K562 (cell line): ENCODE measurements around the gene NECAB3. TPM values are rescaled to one million over a fixed set of nuclear protein-coding genes. Genes with fewer than 3 reads are reported as not detected.

Source experiments
- BDP1 ChIP-seq: IDR thresholded peaks from 3 replicates; pipeline ENCODE4 v1.6.1; 2011; ENCODE audit not compliant: insufficient read length, insufficient read depth
- CAMTA2 ChIP-seq: fragments of 250-450 bp; sonication (Bioruptor Pico); conservative IDR thresholded peaks from 2 replicates; pipeline ENCODE4 v1.5.1; 2022
- CEBPB ChIP-seq: fragments of 450-650 bp; IDR thresholded peaks from 2 replicates; pipeline ENCODE4 v1.6.1; 2016; ENCODE audit warnings: missing genetic modification characterization, missing compliant biosample characterization
- DMBX1 ChIP-seq: fragments of 250-450 bp; sonication (Bioruptor Pico); IDR thresholded peaks from 2 replicates; pipeline ENCODE4 v1.8.0; 2022; ENCODE audit warnings: inconsistent platforms, mild to moderate bottlenecking, moderate library complexity, borderline replicate concordance
- FOXO4 ChIP-seq: fragments of 450-650 bp; formaldehyde crosslinking; IDR thresholded peaks from 2 replicates; pipeline ENCODE4 v1.4.0; 2020; ENCODE audit warnings: mild to moderate bottlenecking, moderate library complexity
- GABPB2 ChIP-seq: fragments of 250-450 bp; sonication (Bioruptor Pico); conservative IDR thresholded peaks from 2 replicates; pipeline ENCODE4 v1.5.1; 2021; ENCODE audit warnings: mild to moderate bottlenecking
- GTF2F1 ChIP-seq: IDR thresholded peaks from 2 replicates; pipeline ENCODE4 v1.6.1; 2011; ENCODE audit warnings: low read depth, low read length, improper control_type of control experiment
- HCFC1 ChIP-seq: IDR thresholded peaks from 2 replicates; pipeline ENCODE4 v1.6.1; 2012; ENCODE audit warnings: low read depth, low read length, improper control_type of control experiment
- HMGXB4 ChIP-seq: sonication (generic); formaldehyde crosslinking; IDR thresholded peaks from 2 replicates; pipeline ENCODE4 v1.8.1; 2023; ENCODE audit warnings: mild to moderate bottlenecking, missing genetic modification reagents
- IRF2 ChIP-seq: sonication (generic); formaldehyde crosslinking; IDR thresholded peaks from 2 replicates; pipeline ENCODE4 v1.8.1; 2022; ENCODE audit warnings: mild to moderate bottlenecking, missing genetic modification reagents
- KAT7 ChIP-seq: sonication (generic); formaldehyde crosslinking; IDR thresholded peaks from 2 replicates; pipeline ENCODE4 v1.8.0; 2022; ENCODE audit warnings: missing genetic modification reagents, mild to moderate bottlenecking, borderline replicate concordance
- KDM1A ChIP-seq, 2 experiments: fragments of 450-650 bp; IDR thresholded peaks; 2 replicates each; pipeline ENCODE4 v1.6.1; 2016; ENCODE audit warnings: mild to moderate bottlenecking in 2 of 2
- NCOA6 ChIP-seq: fragments of 450-650 bp; IDR thresholded peaks from 2 replicates; pipeline ENCODE4 v1.6.1; 2017; ENCODE audit warnings: mild to moderate bottlenecking
- NELFE ChIP-seq: IDR thresholded peaks from 2 replicates; pipeline ENCODE4 v1.6.1; 2011; ENCODE audit warnings: mild to moderate bottlenecking; ENCODE audit not compliant: insufficient read depth, insufficient read length
- PPARD ChIP-seq: fragments of 250-450 bp; sonication (Bioruptor Pico); IDR thresholded peaks from 2 replicates; pipeline ENCODE4 v1.8.0; 2022; ENCODE audit warnings: inconsistent platforms, mild to moderate bottlenecking, moderate library complexity
- PTTG1 ChIP-seq: fragments of 450-650 bp; IDR thresholded peaks from 2 replicates; pipeline ENCODE4 v1.6.1; 2016; ENCODE audit warnings: low read depth, mild to moderate bottlenecking, missing genetic modification characterization, missing compliant biosample characterization
- SAFB ChIP-seq: fragments of 200-400 bp; formaldehyde crosslinking; IDR thresholded peaks from 2 replicates; pipeline ENCODE4 v1.6.1; 2017; ENCODE audit warnings: low read depth, low read length, borderline replicate concordance
- SETDB1 ChIP-seq: IDR thresholded peaks from one replicate; pipeline ENCODE4 v1.6.1; 2012; ENCODE audit warnings: low read length, control low read depth, inconsistent platforms
- TGIF2 ChIP-seq: sonication (generic); formaldehyde crosslinking; IDR thresholded peaks from 2 replicates; pipeline ENCODE4 v1.8.1; 2022; ENCODE audit warnings: mild to moderate bottlenecking, missing genetic modification reagents, moderate library complexity
- ZMIZ1 ChIP-seq, 2 experiments: fragments of 150-350 bp in 1 of 2; IDR thresholded peaks; 2 replicates each; pipeline ENCODE4 v1.6.1; 2012 to 2016; ENCODE audit warnings: low read depth in 2 of 2, low read length in 2 of 2, mild to moderate bottlenecking in 1 of 2, moderate library complexity in 1 of 2
- ZNF146 ChIP-seq: IDR thresholded peaks from one replicate; pipeline ENCODE4 v1.6.1; 2018; ENCODE audit warnings: missing compliant biosample characterization; ENCODE audit not compliant: unreplicated experiment
- polyA plus RNA-seq, 8 experiments: library from polyadenylated mRNA; depleted of rRNA in 4 of 8; stranded (reverse) in 5 of 8; unstranded in 3 of 8; fragments of >200 nt; fragmentation: Nextera tagmentation in 2 of 8; fragmentation: Illumina TruSeq in 1 of 8; extraction: Ambion mirVana in 2 of 8; extraction: Trizol in 1 of 8; gene quantifications; 2 replicates each; pipeline versions ENCODE4 v1.2.1 to v1.2.3, GENCODE V29; 2011 to 2014; ENCODE audit warnings: inconsistent platforms in 1 of 8, missing spikeins in 1 of 8
- total RNA-seq, 7 experiments: library from RNA; depleted of rRNA in 6 of 7; stranded (reverse); fragments of >200 nt in 6 of 7; fragmentation: Illumina TruSeq in 2 of 7; extraction: Trizol in 2 of 7; gene quantifications; 2 replicates each; pipeline versions ENCODE4 v1.2.1 to v1.2.3, GENCODE V29; 2011 to 2021; ENCODE audit warnings: low replicate concordance in 1 of 7
- TF ChIP-seq, protein P1 (sequence below): fragments of 250-450 bp; sonication (Bioruptor Pico); IDR thresholded peaks from 2 replicates; pipeline ENCODE4 v1.5.0; 2020; ENCODE audit warnings: mild to moderate bottlenecking
- TF ChIP-seq, protein P2 (sequence below): sonication (generic); formaldehyde crosslinking; IDR thresholded peaks from 2 replicates; pipeline ENCODE4 v1.9.0; 2022; ENCODE audit warnings: mild to moderate bottlenecking, missing genetic modification reagents

NECAB3 gene
- total and polyA plus RNA-seq, 9 of the 15 experiments (the other 6 are each of a cell fraction or from before 2014, with no cell fraction given) = 0.94 to 63.3 (median 31.5) TPM

DNA sequence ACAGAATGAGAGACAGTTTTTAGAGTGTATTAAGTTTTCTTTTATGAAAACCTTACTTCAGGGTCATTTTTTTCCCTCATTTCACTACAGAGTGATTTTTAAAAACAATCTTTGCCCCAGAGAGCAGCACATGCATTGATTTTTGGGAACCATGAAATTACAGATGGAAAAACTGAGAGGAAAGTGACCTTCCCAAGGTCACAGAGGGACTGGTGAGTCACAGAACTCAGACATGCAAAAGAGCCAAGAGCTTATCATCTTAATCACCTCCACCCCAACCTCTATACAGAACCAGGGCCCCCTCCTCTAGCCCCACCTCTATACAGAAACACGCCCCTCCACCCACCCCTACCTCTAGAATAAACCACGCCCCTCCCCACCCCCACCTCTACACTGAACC lies 35.2 kb upstream of the NECAB3 start (continued):
- TF ChIP-seq ZMIZ1 (IDR thresholded peaks at IDR 0.05; ENCODE audit: low read depth in 2 of 2, low read length in 2 of 2) (no peak), IRF2 (CRISPR knock-in tag) (no peak), BDP1 (no peak), DMBX1 (CRISPR knock-in tag) (no peak), PPARD (CRISPR knock-in tag) (no peak), PTTG1 (tag) (no peak), GTF2F1 (no peak), GABPB2 (CRISPR knock-in tag) (no peak), TGIF2 (CRISPR knock-in tag) (no peak), SETDB1 (no peak), NELFE (no peak), CEBPB (tag) (no peak), NCOA6 (no peak), FOXO4 (no peak), CAMTA2 (CRISPR knock-in tag) (no peak), HCFC1 (no peak), KAT7 (no peak), HMGXB4 (CRISPR knock-in tag) (no peak), KDM1A (IDR thresholded peaks at IDR 0.05) (peak in 1 of 2 experiments; percentile 59; a peak in 2 of 4 replicates), SAFB (no peak), ZNF146 (CRISPR knock-in tag) (no peak)
- TF ChIP-seq, protein P1, sequence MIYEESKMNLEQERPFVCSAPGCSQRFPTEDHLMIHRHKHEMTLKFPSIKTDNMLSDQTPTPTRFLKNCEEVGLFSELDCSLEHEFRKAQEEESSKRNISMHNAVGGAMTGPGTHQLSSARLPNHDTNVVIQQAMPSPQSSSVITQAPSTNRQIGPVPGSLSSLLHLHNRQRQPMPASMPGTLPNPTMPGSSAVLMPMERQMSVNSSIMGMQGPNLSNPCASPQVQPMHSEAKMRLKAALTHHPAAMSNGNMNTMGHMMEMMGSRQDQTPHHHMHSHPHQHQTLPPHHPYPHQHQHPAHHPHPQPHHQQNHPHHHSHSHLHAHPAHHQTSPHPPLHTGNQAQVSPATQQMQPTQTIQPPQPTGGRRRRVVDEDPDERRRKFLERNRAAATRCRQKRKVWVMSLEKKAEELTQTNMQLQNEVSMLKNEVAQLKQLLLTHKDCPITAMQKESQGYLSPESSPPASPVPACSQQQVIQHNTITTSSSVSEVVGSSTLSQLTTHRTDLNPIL (CRISPR knock-in tag) = no peak
- TF ChIP-seq, protein P2, sequence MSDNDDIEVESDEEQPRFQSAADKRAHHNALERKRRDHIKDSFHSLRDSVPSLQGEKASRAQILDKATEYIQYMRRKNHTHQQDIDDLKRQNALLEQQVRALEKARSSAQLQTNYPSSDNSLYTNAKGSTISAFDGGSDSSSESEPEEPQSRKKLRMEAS (CRISPR knock-in tag) = no peak
